ENCODE data around the gene HIBADH.
"Not testable (repeated sequence)": the region's sequence is repeated elsewhere in the genome, so short reads cannot be mapped to it uniquely, and the experiment has no call there.

HIBADH gene

DNA sequence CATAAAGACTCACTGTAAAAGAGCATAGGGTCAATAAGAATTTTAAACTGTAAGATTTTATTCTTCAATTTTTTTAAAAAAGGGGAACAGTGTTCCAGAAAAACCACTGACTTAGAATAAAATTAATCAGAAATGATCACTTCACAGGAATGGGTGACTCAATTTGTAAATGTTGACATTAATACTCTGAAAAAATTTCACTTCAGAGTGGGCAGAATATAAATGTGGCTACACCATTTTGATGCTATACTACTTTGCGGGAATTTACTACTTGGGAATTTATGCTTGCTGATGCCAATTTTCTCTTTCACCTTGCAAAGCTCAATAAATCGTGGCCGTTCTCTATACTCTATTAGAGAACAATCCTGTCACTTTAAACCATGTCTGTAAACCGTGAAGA is 126.9 kb downstream of the HIBADH start:
- no peak for DNase-seq

DNA sequence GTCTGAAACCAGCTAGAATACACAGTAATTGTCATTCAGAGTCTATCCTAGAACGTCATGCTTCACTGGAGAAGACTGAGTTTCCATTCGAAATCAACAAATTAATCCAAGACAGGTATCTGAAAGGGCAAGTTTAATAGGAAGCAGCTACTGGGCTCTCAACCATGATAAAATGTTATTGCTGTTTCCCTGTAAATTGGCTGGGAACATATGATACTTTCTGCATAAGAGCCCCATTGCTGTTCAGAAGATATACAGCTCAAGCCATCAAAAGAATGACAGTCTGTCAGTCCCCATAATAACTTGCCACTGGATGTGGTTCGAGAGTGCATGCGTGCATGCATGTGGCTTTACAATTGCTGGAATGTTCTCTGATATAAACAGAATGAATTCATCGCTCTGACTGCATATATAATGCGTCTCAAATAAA is 129.0 kb downstream of the HIBADH start:
- DNase-seq: no peak

DNA sequence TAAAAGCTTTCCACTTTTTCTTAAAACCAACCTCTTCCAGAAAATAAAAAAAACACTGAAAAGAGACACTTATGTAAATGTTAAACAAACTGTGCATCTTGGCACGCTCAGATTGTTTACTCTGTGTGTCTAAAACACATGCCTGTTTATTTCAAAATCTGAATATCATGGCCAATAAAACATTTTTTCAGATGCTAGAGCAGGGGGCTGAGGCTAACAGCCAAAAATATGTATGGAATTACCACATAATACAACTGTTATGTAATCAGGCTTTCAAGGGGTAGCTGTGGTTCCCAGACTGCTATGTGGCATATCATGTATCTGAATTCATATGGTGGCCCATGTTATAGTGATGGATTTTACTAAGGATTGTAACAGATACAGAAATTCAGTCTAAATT is 130.4 kb downstream of the HIBADH start:
- DNase-seq: no peak

DNA sequence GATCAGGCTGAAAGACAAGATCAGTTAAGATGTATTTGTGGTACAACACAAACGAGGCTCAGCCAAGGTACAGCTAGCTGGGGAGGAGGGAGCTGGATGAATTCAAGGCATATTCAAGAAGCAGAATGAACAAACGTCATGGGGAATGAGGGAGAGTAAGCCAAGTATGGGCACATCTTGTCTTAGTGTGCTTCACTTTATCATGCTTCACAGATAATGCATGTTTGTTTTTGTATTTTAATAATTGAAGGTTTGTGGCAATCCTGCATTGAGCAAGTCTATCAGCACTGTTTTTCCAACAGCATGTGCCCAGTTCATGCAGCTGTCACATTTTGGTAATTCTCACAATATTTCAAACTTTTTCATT is 135.4 kb downstream of the HIBADH start:
- no peak for DNase-seq

DNA sequence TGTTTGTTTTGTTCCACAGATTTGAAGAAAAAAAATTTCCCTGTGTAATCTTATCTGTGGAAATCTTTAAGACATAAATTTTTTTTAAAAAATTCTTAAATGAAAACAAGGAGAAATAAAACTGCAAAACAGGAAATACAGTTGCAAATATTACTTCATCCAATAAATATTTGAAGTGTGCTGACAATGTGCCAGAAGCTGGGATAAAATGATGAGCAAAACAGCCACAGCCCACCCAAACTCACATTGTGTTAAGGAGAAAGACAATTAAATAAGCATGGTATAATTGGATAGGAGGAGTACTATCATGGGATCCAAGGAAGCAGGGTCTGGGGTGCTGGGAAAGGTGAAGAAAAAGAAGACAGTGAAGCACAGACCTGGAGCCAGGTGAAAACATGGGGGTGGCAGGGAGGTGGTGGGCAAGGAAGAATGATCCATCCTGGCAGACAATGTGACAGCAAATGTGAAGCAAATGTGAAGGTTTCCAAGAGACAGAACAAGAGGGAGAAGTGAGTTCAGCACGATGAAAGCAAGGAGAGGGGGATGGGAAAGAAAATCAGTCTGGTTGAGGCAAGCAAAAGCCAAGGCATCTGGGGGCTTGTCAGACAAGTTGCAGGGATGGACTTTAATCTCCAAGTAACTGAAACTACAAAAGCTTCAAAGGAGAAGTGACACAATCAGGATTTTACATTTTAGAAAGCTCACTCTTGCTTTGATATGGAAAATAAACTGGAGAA is 135.9 kb downstream of the HIBADH start:
- no peak for DNase-seq

DNA sequence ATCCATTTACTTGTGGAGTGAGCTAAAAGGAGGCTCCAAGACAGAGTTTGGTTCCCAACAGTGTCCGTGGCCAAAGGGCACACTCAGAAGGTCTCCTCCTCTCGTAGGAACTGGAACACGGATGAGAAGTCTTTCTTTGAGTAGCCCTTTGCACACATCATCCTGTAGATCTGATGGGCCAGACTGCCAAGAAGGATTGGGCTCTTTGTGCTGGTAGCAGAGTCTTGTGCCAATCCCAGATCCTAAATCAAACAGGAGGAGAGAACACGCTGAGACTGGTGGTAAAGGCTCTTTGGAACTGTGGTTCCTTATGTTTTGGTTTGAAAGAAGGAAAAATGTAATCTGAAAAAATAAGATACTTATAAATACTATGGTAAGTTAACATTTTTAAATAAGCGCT is 136.6 kb downstream of the HIBADH start:
- DNase-seq: no peak

DNA sequence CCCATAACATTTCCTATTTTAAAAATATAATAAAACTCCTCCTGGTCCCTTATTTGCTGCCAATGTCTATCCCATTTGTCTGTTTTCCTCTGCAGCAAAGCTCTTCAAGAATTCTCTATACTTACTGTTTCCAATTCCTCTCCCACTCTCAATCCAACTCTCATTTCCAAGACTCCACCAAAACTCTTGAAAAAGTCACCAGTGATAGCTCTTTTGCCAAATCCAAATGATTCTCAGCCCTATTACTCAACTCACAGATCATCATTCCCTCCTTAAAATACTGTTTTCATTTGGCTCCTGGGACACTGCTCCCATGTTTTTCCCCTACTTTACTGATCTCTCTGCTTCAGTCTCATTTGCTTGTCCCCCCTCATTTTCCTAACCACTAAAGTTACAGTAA is 139.4 kb downstream of the HIBADH start:
- DNase-seq: no peak

DNA sequence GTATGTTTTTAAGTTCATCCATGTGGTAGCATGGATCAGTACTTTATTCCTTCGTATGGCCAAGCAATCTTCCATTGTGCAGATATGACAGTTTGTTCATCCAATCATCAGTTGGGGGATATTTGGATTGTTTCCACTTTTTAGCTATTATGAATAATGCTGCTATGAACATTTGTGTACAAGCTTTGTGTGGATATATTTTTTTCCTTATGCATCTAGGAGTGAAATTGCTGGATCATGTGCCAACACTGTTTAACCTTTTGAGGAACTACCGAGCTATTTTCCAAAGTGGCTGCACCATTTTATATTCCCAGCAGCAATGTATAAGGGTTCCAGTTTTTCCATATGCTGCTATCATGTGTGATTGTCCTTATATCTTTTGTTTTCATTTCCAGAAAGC is 140.1 kb downstream of the HIBADH start:
- DNase-seq: no peak

DNA sequence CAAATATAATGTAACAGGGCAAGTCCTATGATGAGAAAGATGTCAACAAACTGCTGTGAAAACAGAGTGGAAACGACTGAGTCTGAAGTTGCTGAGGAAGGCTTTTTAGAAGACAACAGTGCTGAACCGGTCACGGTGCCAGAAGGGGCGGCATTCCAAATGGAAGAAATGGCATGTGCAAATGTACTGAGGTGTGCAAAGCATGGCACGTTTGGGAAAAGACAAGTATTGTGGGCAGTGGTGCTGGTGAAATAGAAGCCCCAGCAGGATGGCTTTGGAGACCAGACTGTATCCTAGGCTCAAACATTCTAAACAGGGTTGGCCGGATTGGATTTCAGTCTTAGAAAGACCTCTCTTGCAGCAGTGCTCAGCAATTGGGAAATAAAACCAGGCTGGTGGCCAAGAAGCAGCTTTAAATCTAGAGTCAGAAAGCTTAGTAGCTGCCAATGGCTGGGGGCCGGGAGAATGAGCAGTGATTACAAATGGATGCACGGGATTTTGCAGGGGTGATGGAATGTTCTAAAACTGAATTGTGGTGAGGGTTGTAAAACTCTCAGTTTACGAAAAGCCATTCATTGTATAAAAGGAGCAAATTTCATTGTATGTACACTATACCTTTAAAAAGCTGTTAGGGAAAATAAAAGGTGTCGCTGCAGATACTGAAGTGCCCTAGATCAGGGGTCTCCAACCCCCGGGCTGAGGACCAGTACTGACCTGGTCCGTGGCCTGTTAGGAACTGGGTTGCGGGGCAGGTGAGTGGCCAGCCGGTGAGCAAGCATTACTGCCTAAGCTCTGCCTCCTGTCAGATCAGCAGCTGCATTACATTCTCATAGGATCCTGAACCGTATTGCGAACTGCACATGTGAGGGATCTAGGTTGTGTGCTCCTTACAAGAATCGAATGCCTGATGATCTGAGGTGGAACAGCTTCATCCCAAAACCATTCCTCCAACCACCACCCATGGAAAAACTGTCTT is 141.6 kb downstream of the HIBADH start:
- DNase-seq: no peak

DNA sequence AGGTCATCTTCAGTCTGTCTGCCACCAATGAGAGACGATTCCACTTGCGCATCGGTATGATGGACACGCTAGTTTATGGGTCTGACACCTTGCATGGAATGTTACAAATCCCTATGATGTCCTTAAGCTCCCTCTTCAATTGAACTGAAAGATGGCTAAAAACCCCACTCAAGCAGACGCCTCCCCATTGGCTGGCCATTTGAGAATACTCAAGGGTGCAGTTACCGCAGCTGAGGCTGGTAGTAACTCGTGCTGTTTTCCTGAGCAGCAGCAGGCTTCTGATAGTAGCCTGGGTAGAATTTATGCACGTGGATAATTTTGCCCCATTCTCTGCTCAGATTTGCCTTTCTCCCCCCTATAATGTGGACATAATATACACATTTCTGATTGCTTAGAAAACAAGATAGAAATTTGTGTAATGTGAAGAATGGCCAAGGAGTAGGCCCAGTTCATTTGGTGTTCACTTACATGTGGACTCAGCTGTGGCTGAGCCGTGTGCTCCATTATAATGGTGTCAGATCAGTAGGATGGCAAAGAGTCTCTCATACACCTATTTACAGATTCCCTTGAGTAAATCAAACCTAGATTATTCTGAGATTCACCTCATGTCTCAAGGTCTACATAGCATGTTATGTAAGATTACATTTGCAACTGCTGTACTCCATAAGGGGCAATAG is 142.8 kb downstream of the HIBADH start:
- no peak for DNase-seq

DNA sequence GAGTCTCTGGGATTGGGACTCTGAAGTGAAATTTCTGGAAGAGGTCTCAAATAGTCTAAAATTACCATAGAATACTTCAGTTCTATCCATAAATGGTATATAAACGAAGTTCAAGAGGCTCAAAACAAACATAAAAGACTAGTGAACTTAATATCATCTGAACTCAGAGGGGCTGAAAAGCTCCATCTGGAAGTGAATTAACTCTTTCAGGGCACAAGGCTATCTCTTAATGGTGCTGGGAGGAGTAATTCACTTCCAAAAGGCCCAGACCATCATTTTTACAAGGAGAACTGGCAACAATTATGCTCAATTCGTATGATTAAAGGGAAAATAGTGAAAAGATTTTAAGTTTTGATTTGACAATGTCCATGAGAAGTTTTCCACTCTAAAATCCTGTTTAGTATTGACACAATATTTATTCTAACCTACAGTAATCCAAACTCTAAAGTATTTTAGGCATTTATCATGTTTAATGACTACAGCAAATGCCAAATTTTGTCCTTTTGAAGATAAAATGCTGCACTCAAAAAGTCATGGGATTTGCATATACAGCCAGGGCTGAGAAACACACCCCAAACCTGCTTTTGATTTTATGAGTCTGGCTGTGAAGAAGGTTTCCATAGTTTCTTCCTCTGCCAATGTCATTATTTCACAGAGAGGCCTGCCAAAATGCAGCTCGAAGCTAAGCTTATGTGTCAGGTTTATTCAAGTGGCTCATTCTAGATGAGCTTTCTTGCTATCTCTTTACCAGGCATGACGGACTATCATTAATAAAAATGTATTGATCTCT is 143.9 kb downstream of the HIBADH start:
- no peak for DNase-seq

DNA sequence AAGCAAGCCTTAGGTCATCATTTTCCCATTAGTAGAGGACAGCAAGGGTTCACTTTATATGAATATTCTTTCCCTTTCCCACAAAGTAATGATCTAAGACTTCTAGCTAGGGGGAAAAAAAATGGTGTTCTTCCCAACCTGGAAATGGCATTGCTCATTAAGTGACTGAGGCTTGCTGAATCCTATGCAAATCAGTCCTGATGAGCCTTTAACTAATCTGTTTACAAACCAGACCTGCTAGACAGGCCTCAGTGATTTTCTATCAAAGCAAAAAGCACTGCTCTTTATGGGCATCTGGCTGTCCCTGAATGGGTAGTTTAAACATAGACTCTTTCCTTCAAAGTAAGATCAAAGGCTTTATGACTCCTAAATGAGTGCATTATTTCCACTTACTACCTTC is 146.3 kb downstream of the HIBADH start:
- DNase-seq: no peak

DNA sequence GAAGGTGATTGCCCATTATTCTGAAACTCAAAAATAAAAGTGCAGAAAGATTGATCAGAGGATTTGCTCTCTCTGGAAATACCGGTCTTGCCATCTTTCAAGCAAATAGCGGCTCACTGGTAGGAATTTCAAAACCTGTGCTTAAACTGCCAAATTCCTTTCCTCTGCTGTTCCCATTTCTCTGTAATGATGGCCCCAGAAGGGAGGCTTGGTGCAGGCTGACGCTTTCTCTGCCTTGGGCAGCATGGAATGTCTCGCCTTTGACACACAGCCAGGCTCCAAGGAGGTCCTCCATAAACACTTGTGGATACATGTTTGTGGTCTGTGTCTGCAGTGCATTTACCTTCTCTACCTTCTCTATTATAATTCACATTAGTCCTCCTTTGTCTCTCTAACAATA is 146.8 kb downstream of the HIBADH start:
- no peak for DNase-seq

DNA sequence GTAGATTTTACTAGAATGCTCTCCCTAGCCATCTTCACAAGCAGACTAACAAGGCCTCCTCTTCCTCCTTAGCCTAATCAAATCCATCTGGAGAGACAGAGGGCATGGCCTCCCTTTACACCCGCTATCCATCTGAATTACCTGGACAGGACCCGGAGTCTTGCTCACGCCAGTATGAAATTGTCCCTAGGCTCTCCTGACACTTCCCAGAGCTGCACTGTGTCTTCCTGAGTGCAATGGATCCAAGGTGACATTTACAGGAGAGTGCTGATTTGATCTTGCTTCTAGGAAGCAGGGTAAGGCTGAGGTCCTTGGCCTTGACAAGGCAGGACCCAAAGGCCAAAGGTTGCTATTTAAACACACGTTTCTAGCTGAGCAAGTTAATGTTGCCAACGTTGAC is 147.8 kb downstream of the HIBADH start:
- DNase-seq: no peak

DNA sequence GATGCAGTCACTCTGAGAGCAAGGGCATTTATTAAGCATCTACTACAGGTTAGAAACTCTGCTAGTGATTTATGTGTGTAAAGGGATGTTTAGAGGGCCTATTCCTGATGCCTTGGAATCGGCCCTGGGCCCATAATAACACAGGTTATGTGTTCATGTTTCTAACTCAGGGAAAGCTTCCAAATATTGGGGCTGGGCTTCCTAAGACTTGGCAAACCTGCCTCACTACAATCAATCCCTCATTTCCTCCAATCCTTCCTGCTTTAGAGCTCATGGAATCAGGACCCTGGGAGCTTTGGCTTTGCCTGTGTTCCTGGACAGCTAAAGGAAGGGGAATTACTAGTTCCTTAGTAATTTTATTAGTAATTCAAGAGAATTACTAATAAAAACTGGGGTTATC is 148.8 kb downstream of the HIBADH start:
- DNase-seq: no peak

DNA sequence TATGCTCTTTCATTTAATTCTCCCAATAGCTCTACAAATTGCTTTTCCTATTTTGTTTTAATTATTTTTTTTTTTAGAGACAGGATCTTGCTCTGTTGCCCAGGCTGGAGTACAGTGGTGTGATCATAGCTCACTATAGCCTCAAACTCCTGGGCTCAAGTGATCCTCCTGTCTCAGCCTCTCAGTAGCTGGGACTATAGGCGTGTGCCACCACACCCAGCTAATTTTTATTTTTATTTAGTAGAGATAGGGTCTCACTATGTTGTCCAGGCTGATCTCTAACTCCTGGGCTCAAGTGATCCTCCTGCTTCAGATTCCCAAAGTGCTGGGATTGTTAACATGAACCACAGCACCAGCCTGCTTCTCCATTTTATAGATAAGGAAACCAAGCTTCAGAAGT is 151.3 kb downstream of the HIBADH start:
- not testable (repeated sequence) for DNase-seq

DNA sequence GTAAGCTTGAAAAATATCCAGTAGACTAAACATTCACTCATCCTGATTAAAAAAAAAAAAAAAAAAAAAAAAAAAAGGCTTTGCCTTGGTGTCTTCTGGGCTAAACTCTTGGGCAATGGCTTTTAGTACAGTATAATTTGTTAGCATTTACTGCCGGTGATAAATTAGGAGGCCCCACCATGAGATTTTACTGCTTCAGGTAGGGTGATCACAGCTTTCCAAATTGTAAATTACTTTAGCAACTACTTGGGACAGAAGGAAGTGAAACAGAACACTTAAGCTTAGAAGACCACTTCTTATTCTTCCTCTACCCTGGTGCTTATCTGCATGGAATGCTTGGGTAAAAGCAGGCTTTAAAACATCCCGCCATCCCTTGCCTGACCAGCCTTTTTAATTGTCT is 152.1 kb downstream of the HIBADH start:
- no peak for DNase-seq

DNA sequence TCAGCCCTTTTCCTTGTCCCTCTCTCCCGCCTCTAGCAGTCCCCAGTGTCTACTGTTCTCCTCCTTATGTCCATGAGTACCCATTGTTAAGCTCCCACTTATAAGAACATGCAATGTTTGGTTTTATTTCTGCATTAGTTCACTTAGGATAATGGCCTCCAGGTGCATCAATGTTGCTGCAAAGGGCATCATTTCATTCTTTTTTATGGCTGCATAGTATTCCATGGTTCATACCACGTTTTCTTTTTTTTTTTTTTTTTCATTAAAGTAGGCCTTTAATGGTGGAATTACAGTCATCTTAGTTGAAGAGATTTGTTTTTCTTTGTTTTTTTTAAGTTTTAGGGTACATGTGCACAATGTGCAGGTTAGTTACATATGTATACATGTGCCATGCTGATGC is 160.8 kb downstream of the HIBADH start:
- DNase-seq: not testable (repeated sequence)

DNA sequence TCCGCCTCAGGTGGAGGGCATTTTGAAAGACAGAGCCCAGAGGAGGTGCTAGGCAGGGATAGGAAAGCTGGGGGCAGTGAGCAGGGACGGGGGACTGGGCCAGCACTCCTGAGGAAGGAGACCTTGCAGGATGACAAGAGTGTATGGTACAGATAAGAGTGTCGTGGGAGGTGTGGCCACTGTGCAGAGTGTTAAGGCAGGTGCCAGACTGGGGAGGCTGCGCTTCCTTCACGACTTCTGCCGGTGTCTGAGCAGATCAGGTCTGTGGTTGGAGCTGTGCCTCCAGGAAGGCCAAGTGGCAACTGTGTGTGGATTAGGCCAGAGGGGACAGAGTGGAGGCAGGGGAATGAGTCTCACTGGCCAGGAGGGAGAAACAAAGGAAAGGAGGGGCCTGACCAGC is 161.7 kb downstream of the HIBADH start:
- DNase-seq: no peak

DNA sequence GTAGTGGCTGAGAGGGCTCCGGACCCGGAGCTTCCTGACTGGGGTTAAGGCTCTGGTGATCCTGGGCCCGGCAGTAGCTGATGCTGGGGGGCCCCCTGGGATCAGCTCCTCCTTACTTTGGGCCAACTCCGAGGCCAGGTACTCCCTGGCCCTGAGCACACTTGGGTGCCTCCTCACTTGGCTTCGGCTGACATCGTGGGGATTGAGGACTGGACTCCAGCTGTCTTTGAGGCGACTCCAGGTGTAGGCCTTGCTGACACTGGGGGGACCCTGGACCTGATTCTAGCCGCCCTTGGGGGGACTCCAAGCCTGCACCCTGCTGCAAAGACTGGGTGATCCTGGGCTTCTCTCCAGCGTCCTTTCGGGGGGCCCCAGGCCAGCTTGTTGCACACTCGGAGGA is 170.5 kb downstream of the HIBADH start:
- DNase-seq: no peak

DNA sequence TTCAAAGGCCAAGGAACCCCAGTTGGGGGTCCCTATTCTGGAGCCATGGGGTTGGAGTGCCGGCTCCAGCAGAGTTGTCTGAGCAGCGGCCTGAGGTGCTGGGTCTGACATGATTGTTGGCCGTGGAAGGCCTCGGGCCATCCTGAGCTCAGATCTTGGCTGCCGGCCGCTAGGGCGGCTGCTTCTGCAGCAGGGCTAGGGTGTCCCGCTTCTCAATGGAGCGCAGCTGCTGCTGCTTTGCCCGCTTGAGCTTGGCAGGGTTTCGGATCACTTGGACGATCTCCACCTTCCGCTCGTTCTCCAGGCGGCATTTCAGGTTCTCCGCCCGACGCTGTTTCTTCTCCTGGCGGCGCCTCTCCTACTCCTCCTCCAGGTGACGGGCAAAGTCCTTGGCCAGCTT is 171.1 kb downstream of the HIBADH start:
- no peak for DNase-seq

DNA sequence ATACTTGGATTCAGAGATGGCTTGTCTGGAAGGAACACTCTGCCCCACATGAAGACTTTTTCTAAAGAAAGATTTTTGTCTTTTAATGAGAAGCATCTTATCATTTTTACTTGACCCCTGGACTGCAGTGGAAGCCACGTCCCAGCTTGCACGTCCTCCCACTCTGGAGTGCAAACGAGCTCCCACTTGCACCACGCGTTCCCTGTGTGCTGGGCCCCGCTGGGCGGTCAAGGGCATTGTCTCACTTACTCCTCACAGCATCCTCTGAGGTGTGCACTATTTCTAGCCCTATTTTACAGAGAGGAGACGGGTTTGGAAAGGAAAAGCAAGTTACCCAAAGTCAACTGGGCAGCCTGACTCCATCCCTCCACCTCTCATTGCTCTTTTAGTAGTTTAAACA is 175.2 kb downstream of the HIBADH start:
- no peak for DNase-seq

DNA sequence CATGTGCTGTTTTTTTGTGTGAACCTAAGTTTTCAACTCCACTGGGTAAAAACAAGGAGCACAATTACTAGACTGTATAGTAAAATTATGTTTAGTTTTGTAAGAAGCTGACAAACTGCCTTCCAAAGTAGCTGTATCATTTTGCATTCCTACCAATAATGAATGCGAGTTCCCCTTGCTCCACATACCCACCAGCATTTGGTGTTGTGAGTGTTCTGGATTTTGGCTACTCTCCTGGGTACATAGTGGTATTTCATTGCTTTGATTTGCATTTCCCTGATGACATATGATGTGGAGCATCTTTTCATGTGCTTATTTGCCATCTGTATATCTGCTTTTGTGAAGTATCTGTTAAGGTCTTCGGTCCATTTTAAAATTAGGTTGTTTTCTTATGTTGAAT is 178.2 kb downstream of the HIBADH start:
- DNase-seq: no peak

Measured in activated CD4-positive, alpha-beta T cell treated with anti-CD3 and anti-CD28 coated beads, Interleukin-2, amount 50 U/mL, for 48 hours (primary cell).